ENCODE measurements around the gene AGAP1.

- TF ChIP-seq POLR2A (IDR thresholded peaks at IDR 0.05; ENCODE audit: low read depth, low read length) (no peak), POLR2AphosphoS5 (IDR thresholded peaks at IDR 0.05; ENCODE audit: low read depth, low read length) (no peak), TAF1 (IDR thresholded peaks at IDR 0.05; ENCODE audit: borderline replicate concordance, low read depth, low read length) (no peak)
These were observed 216.4 kb downstream of the AGAP1 start for GRCh38 chr2:235709969-235710879.

Data from GM12892 (cell line).